GM10847 (cell line): ENCODE measurements around the gene SLC8A1.

Experiments
- POLR2A ChIP-seq: IDR thresholded peaks from 2 replicates; pipeline ENCODE4 v1.6.1; 2011; ENCODE audit not compliant: insufficient read length; ENCODE audit errors: extremely low read depth

The SLC8A1 gene

GRCh38 chr2:40123326-40123725 is 328.6 kb downstream of the SLC8A1 start:
- no peak for TF ChIP-seq POLR2A

DNA sequence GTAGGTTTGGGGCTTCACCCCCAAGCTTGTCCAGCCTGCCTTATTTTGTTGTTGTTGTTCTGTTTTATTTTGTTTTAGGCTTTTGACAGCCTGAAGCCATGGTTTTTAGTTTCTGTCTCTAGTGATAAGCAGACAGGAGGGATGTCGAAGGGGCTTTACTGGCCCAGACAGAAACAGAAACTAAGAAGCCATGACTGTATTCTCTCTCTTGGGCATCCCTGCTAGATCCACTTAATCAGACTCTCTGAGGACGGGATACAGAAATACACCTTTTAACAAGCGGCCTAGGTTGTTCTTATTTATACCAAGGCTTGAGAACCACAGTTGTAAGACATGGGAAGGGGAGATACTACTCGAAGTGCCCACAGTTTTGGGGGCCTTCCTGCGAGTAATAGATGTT is 330.9 kb downstream of the SLC8A1 start:
- no peak for TF ChIP-seq POLR2A

DNA sequence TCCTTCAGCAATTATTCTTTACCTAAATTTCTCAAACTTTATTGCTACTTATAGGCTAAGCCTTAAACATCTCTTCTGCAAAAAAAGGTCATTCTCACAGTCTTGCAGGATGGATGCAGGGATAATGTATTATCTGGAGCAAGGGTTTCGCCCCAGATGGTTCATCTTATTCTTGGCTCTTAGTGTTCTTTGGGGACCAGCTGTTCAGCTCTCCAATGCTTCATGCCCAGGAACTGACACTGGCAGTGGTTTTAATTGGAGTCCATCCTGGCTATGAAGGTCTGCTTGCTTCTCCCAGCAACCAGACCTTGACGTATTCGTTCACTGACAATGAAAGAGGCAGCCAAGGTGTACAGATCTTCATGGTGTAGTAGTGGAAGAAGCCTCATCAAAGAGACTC is 331.9 kb downstream of the SLC8A1 start:
- TF ChIP-seq POLR2A: no peak

GRCh38 chr2:40118622-40119021 is 333.3 kb downstream of the SLC8A1 start:
- no peak for TF ChIP-seq POLR2A

GRCh38 chr2:40115894-40116293 is 336.0 kb downstream of the SLC8A1 start:
- no peak for TF ChIP-seq POLR2A

GRCh38 chr2:40115348-40115747 is 336.5 kb downstream of the SLC8A1 start:
- TF ChIP-seq POLR2A: no peak

DNA sequence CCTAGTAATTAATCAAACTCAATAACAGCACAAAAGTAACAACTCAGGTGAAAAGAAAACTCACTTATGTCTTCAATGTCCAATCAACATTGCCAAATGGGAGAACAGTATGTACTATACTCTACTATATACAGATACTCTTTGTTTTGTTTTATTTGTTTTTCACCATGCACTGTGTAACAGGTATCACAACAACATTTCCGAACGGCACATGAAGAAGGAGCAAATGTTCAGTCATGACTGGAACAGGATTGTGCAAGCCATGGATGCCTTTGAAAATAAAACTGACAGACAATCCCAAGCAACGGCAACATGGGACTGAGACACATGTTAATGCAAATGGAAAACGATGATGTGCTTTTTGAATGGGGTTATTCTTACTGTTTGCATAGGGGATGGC is 337.9 kb downstream of the SLC8A1 start:
- TF ChIP-seq POLR2A: no peak

GRCh38 chr2:40113272-40113968 is 338.5 kb downstream of the SLC8A1 start:
- TF ChIP-seq POLR2A: no peak

GRCh38 chr2:40109381-40109780 is 342.5 kb downstream of the SLC8A1 start:
- TF ChIP-seq POLR2A: no peak

- TF ChIP-seq POLR2A: no peak
Observed at GRCh38 chr2:40108851-40109250, 343.0 kb downstream of the SLC8A1 start.

- TF ChIP-seq POLR2A: no peak
Observed at GRCh38 chr2:40106061-40106460, 345.8 kb downstream of the SLC8A1 start.

DNA sequence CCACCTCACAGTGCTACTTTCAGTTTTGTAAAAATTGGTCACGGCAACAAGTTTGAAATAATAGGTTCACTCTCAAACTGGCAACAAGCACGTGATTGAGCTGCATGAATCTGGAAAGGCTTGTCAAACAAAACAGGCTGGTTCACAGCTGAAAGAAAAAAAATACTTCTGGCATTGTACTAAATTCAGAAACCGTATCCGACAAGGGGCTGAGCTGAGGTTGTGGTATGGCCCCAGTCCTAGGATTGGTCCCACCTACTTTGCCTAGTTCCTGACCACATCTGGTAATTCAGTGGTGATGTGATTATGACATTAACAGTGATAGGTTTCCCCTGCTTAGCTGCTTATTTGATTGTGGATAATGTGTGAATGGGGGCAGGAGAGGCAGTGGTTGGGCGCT is 346.3 kb downstream of the SLC8A1 start:
- TF ChIP-seq POLR2A: no peak

- no peak for TF ChIP-seq POLR2A
Observed at GRCh38 chr2:40103590-40103989, 348.3 kb downstream of the SLC8A1 start.

- no peak for TF ChIP-seq POLR2A
Observed at GRCh38 chr2:40103163-40103562, 348.7 kb downstream of the SLC8A1 start.

- no peak for TF ChIP-seq POLR2A
Observed at GRCh38 chr2:40102447-40102846, 349.4 kb downstream of the SLC8A1 start.

DNA sequence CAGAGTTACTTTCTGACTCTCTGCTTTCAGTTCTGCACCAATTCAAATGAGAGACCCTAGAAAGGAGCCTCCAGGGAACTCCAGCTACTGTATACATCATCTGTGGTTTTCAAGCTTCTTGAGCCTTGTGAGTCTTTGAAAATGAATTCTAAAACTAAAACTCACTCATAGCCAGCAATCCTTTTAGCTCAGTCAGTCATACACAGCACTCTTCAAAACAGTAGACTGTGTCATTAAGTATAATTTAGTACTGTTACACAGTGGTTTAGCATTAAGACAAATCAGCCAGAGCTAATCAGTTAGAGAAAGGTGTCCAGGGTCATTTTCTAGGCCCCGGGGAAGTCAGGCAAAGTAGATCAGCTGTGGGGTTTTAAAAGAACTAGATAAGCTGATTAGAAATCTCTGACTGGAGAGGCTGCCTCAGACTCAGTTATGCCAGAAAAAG is 350.7 kb downstream of the SLC8A1 start:
- TF ChIP-seq POLR2A: no peak

GRCh38 chr2:40100676-40101075 is 351.2 kb downstream of the SLC8A1 start:
- no peak for TF ChIP-seq POLR2A

DNA sequence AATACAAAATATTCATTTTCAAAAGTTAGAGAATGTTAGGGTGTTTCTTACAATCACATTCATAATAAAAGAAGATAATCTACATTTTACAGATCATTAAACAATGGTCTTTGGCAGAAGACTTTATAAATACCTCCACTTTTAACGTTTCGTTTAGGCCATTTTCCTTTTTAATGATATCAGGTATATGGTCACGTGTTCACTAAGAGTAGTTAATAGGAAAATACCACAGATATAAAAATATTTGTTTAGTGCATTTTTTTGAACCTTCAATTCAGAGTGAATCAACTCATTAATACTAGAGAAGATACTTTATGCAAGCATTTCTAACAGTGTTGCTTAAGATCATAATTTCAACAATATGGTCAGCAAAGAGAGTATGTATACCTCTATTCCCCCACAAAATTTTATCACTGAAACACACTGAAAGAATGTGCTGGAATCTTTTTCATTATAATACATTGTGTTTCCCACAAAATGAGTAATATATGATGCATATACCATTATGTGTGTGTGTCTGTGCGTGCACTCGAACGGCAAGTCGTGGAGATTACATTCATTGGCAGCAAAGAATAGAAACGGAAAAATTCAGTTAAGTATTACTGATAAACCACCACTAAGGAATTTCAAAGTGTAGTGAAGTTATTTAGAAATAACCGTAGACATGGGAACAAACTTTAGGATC is 353.0 kb downstream of the SLC8A1 start:
- no peak for TF ChIP-seq POLR2A
